Measurements from ENCODE around the gene DLX4. TPM values are rescaled to one million over a fixed set of nuclear protein-coding genes. Genes with fewer than 3 reads are reported as not detected.

The DLX4 gene, protein sequence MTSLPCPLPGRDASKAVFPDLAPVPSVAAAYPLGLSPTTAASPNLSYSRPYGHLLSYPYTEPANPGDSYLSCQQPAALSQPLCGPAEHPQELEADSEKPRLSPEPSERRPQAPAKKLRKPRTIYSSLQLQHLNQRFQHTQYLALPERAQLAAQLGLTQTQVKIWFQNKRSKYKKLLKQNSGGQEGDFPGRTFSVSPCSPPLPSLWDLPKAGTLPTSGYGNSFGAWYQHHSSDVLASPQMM
- not detected in 2 replicates for total RNA-seq

DNA sequence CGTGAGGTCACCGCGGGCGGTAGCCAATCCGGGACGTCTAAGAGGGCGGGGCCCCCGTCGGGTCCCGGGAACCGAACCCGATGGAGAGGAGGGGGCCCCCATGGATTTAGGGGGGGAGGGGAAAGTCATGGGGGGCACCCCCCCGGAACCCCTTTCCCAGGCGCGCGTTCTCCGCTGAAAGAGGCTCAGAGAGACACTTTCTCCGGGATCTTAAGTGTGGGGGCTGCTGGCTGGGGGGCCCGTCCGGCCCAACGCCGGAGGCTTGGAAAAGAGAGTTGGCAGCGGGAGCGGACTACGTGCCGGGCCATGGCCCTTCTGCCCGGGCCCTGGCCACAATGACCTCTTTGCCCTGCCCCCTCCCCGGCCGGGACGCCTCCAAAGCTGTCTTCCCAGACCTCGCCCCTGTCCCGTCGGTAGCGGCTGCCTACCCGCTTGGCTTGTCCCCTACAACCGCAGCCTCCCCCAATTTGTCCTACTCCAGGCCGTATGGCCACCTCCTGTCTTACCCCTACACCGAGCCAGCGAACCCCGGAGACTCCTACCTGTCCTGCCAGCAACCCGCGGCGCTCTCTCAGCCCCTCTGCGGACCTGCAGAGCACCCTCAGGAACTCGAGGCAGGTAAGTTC lies at the start of gene DLX4:
Gene DLX4, plus strand, starts transcription at position 57 of the 626 bp plus-strand sequence. Its CDS starts 279 bp downstream, at position 336.

DNA sequence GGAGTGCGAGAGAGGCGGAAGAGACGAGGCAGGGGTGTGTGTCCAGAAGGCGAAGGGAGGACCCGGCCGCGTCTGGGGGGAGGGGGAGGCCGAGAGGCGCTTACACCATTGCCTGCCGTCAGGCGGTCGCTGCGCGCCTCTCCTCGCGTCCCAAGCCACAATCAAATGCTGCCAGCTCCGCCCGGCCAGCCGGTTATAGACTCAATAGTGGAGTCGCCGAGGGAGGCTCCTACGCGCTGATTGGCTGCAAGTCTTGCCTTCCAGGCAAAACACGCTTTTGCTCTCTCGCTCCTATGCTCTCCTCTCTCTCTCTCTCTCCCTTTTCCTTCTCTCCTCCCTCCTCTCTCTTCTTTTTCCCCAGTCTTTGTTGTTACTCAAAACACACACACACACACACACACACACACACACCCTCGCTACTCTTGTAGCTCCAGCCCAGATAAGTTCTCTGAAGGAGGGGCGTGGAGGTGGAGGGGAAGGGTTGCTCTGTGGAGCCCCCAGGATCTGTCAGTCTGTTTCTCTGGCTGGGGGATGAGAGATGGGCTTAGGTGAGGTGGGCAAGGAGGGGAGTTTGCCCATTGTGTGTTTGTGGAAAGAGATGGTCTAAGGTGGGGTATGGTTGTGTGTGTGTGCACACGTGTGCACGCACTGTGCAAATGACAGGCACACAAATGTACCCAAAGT lies 26.2 kb downstream of the DLX4 start, which contains the start of gene DLX3:
Gene DLX3, minus strand, starts transcription at position 170 of the 684 bp plus-strand sequence. CDS start 226 bp downstream, outside the sequence.

Other genes with a start within 250 kb of the DLX4 start
- 3.9 and 4.0 TPM in 2 replicates for gene FAM117A, start 205.1 kb upstream of the DLX4 start, total RNA-seq
- gene KAT7, start 180.5 kb upstream of the DLX4 start, total RNA-seq: 19.9 and 37.0 TPM in 2 replicates
- gene TAC4, start 121.1 kb upstream of the DLX4 start, total RNA-seq: not detected in 2 replicates
- gene DLX3, start 26.0 kb downstream of the DLX4 start, total RNA-seq: not detected in 2 replicates
- 114 and 588 TPM in 2 replicates for gene ITGA3, start 86.9 kb downstream of the DLX4 start, total RNA-seq
- 13.1 and 16.1 TPM in 2 replicates for gene PDK2, start 126.2 kb downstream of the DLX4 start, total RNA-seq
- 5.3 and 6.6 TPM in 2 replicates for gene SAMD14, start 161.0 kb downstream of the DLX4 start, total RNA-seq
- gene PPP1R9B, start 181.5 kb downstream of the DLX4 start, total RNA-seq: 29.4 and 36.7 TPM in 2 replicates
- 1.5 and 2.1 TPM in 2 replicates for gene SGCA, start 196.8 kb downstream of the DLX4 start, total RNA-seq
- gene COL1A1, start 232.4 kb downstream of the DLX4 start, total RNA-seq: 2,683 and 6,310 TPM in 2 replicates

All from smooth muscle cell of the umbilical artery (primary cell).